GM23338 (cell line): ENCODE results near the gene RNF186. TPM values are rescaled to one million over a fixed set of nuclear protein-coding genes. Genes with fewer than 3 reads are reported as not detected.

Experiments used
- ATAC-seq: fragments of 200-7000 bp; cut with Tn5 transposase; 3 replicates; pipeline ENCODE4 v1.9.1; 2020
- DNase-seq: peaks from one replicate; pipeline ENCODE4 v3.0.0-alpha.2; 2015; ENCODE audit warnings: low spot score
- H2AFZ ChIP-seq: fragments of 200-600 bp; sonication (generic); 2 replicates; pipeline ENCODE4 v1.8.0; 2016; ENCODE audit warnings: antibody characterized with exemption, mild to moderate bottlenecking, moderate library complexity
- H3F3A ChIP-seq: fragments of 200-600 bp; sonication (generic); replicated peaks from 2 replicates; pipeline ENCODE4 v1.8.0; 2017; ENCODE audit warnings: antibody characterized with exemption, mixed run types, low read depth
- H3K27ac ChIP-seq: fragments of 200-600 bp; sonication (generic); 2 replicates; pipeline ENCODE4 v1.6.1; 2016; ENCODE audit warnings: low read depth
- H3K27me3 ChIP-seq: fragments of 200-600 bp; sonication (generic); 2 replicates; pipeline ENCODE4 v1.8.0; 2016; ENCODE audit warnings: mild to moderate bottlenecking, mixed run types, moderate library complexity; ENCODE audit not compliant: insufficient read depth
- H3K36me3 ChIP-seq: fragments of 200-600 bp; sonication (generic); 2 replicates; pipeline ENCODE4 v1.8.0; 2016; ENCODE audit warnings: mild to moderate bottlenecking; ENCODE audit not compliant: insufficient read depth
- H3K4me1 ChIP-seq: fragments of 200-600 bp; sonication (generic); 2 replicates; pipeline ENCODE4 v1.8.0; 2016; ENCODE audit warnings: mild to moderate bottlenecking, moderate library complexity; ENCODE audit not compliant: insufficient read depth
- H3K4me2 ChIP-seq: fragments of 200-600 bp; sonication (generic); 2 replicates; pipeline ENCODE4 v1.7.1; 2017; ENCODE audit warnings: mixed run types
- H3K4me3 ChIP-seq: fragments of 200-600 bp; sonication (generic); 2 replicates; pipeline ENCODE4 v1.6.1; 2016; ENCODE audit warnings: mixed run types
- H3K79me2 ChIP-seq: fragments of 200-600 bp; sonication (generic); replicated peaks from 2 replicates; pipeline ENCODE4 v1.8.0; 2017; ENCODE audit warnings: mild to moderate bottlenecking; ENCODE audit not compliant: insufficient read depth
- H3K9me2 ChIP-seq: fragments of 200-600 bp; sonication (generic); 2 replicates; pipeline ENCODE4 v1.8.0; 2017; ENCODE audit not compliant: insufficient read depth
- H4K20me1 ChIP-seq: fragments of 200-600 bp; sonication (generic); replicated peaks from 2 replicates; pipeline ENCODE4 v1.8.0; 2017; ENCODE audit warnings: mild to moderate bottlenecking; ENCODE audit not compliant: insufficient read depth
- H3K27ac Mint-ChIP-seq: 2 replicates; pipeline ENCODE4 v1.8.0; 2020; ENCODE audit warnings: inconsistent platforms, mild to moderate bottlenecking, moderate library complexity, mixed read lengths
- H3K27me3 Mint-ChIP-seq: 3 replicates; pipeline ENCODE4 v1.8.0; 2022; ENCODE audit warnings: low read depth, mild to moderate bottlenecking, moderate library complexity, mixed read lengths, inconsistent platforms; ENCODE audit not compliant: insufficient read depth, poor library complexity
- H3K36me3 Mint-ChIP-seq: 3 replicates; pipeline ENCODE4 v1.8.0; 2021; ENCODE audit warnings: low read depth, mild to moderate bottlenecking, inconsistent platforms, moderate library complexity, mixed read lengths
- H3K4me1 Mint-ChIP-seq: 3 replicates; pipeline ENCODE4 v1.8.0; 2020; ENCODE audit warnings: mild to moderate bottlenecking, inconsistent platforms, mixed read lengths
- H3K4me3 Mint-ChIP-seq: 3 replicates; pipeline ENCODE4 v1.8.0; 2021; ENCODE audit warnings: moderate library complexity, mild to moderate bottlenecking, inconsistent platforms, mixed read lengths
- H3K9me3 Mint-ChIP-seq: 3 replicates; pipeline ENCODE4 v1.8.0; 2020; ENCODE audit warnings: moderate library complexity, mild to moderate bottlenecking, inconsistent platforms, mixed read lengths
- JUNB ChIP-seq: IDR thresholded peaks from one replicate; pipeline ENCODE4 v1.6.1; 2016; ENCODE audit warnings: antibody characterized with exemption; ENCODE audit not compliant: unreplicated experiment
- REST ChIP-seq: IDR thresholded peaks from one replicate; pipeline ENCODE4 v1.6.1; 2018; ENCODE audit warnings: antibody characterized with exemption; ENCODE audit not compliant: unreplicated experiment
- STAT1 ChIP-seq: IDR thresholded peaks from one replicate; pipeline ENCODE4 v1.6.1; 2016; ENCODE audit warnings: antibody characterized with exemption; ENCODE audit not compliant: unreplicated experiment
- ZNF462 ChIP-seq: fragments of 250-450 bp; sonication (Bioruptor Pico); IDR thresholded peaks from 2 replicates; pipeline ENCODE4 v1.5.0; 2020; ENCODE audit warnings: mild to moderate bottlenecking, moderate library complexity
- polyA plus RNA-seq: library from polyadenylated mRNA; unstranded; fragments of >200 nt; fragmentation: Nextera tagmentation; extraction: Ambion mirVana; gene quantifications from 2 replicates; pipeline ENCODE4 v1.2.1, GENCODE V29; 2016
- total RNA-seq: library from RNA; depleted of rRNA; stranded (reverse); fragments of >200 nt; shearing (Covaris generic); gene quantifications from 2 replicates; pipeline ENCODE4 v1.2.3, GENCODE V29; 2014

RNF186 gene
- total and polyA plus RNA-seq, 2 experiments from 2014 or later, result not detected

GRCh38 chr1:19804831-19805251 is 10.2 kb downstream of the RNF186 start:
- Histone ChIP-seq H2AFZ (no peak overlapping the region), H3K27me3 (peaks cover 21% of the 10 kb centered on the region), H3K4me2 (no peak overlapping the region), H3K4me3 (no peak overlapping the region), H3K9me2 (no peaks in the 10 kb centered on the region), H3K27ac (no peak overlapping the region), H3K4me1 (peaks cover 6% of the 10 kb centered on the region; the same call in 1 of the 2 replicates), H3F3A (peaks cover 3% of the 10 kb centered on the region; the same call in 1 of the 2 replicates), H4K20me1 (no peaks in the 10 kb centered on the region), H3K79me2 (no peaks in the 10 kb centered on the region), H3K36me3 (no peaks in the 10 kb centered on the region)
- DNase-seq, result no peak
- no peak for ATAC-seq
- peaks cover 5% of the 10 kb centered on the region; the same call in 2 of the 3 replicates for H3K9me3 Mint-ChIP-seq
- TF ChIP-seq ZNF462 (no peak), REST (no peak), JUNB (no peak), STAT1 (no peak)
- H3K36me3 Mint-ChIP-seq, result no peaks in the 10 kb centered on the region; the same call in 2 of the 3 replicates
- no peak overlapping the region for H3K27ac Mint-ChIP-seq
- H3K27me3 Mint-ChIP-seq, result peaks cover 24% of the 10 kb centered on the region
- no peak overlapping the region for H3K4me3 Mint-ChIP-seq
- peaks cover 15% of the 10 kb centered on the region for H3K4me1 Mint-ChIP-seq
